Measurements from ENCODE around the gene ELFN2. TPM values are rescaled to one million over a fixed set of nuclear protein-coding genes. Genes with fewer than 3 reads are reported as not detected.

Gene ELFN2
- 0.11 and 0.13 TPM in 2 replicates for total RNA-seq

GRCh38 chr22:37427135-37427710 lies at the start of gene ELFN2:
TSS of gene ELFN2 (minus strand) at chr22:37427479. CDS start at chr22:37375534, 51,945 bp downstream.

Other genes starting within 250 kb of the ELFN2 start
- 7.6 and 8.2 TPM in 2 replicates for gene C1QTNF6, start 239.2 kb downstream of the ELFN2 start, total RNA-seq
- gene SSTR3, start 215.0 kb downstream of the ELFN2 start, total RNA-seq = not detected in 2 replicates
- 3.9 and 5.4 TPM in 2 replicates for gene RAC2, start 183.2 kb downstream of the ELFN2 start, total RNA-seq
- not detected in 2 replicates for gene CYTH4, start 145.0 kb downstream of the ELFN2 start, total RNA-seq
- 0.39 and 0.86 TPM in 2 replicates for gene MFNG, start 58.9 kb upstream of the ELFN2 start, total RNA-seq
- gene CARD10, start 91.9 kb upstream of the ELFN2 start, total RNA-seq = 13.1 and 16.5 TPM in 2 replicates
- 25.0 and 30.8 TPM in 2 replicates for gene CDC42EP1, start 133.0 kb upstream of the ELFN2 start, total RNA-seq
- not detected in 2 replicates for gene LGALS2, start 152.6 kb upstream of the ELFN2 start, total RNA-seq
- 26.6 and 31.5 TPM in 2 replicates for gene GGA1, start 181.4 kb upstream of the ELFN2 start, total RNA-seq
- 1.1 and 1.6 TPM in 2 replicates for gene SH3BP1, start 212.2 kb upstream of the ELFN2 start, total RNA-seq
- gene PDXP, start 231.2 kb upstream of the ELFN2 start, total RNA-seq = 3.5 and 3.8 TPM in 2 replicates
- 3,419 and 3,883 TPM in 2 replicates for gene LGALS1, start 248.2 kb upstream of the ELFN2 start, total RNA-seq